Stimulated activated CD8-positive, alpha-beta memory T cell treated with anti-CD3 and anti-CD28 coated beads, Interleukin-4, amount 100 ng/mL, for 1 hour (primary cell): ENCODE results near the gene EAF1.
"Not testable (repeated sequence)": the region's sequence is repeated elsewhere in the genome, so short reads cannot be mapped to it uniquely, and the experiment has no call there.

Experiments used
- DNase-seq, 2 donors: peaks; one replicate each; pipeline ENCODE4 v3.0.0-alpha.2; 2020; ENCODE audit warnings: low read depth in 2 of 2, low spot score in 1 of 2

EAF1 gene

GRCh38 chr3:15405448-15406050 lies 21.8 kb upstream of the EAF1 start:
- DNase-seq = no peak

DNA sequence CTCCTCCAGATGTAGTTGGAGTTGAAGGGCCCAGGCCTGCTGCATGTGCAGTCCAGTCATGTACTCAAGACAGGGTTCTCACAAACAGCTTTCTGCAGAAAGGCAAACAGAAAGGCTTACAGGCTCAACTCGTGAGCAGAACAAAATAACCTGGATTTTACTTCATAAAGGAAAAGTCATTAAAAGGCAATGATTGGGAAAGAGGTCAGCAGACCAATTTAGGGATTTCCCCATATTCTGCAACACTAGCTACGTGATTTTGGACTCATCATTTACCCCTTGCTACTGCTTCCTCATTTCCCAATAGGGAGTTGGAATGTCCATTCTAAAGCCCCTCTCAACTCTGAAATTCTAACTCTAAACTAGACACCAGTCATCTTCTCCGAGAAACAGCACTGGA lies 18.2 kb upstream of the EAF1 start:
- DNase-seq = no peak

- DNase-seq = no peak
Observed at GRCh38 chr3:15409774-15410173, 17.6 kb upstream of the EAF1 start.

- not testable (repeated sequence) for DNase-seq
Observed at GRCh38 chr3:15410966-15411365, 16.4 kb upstream of the EAF1 start.

DNA sequence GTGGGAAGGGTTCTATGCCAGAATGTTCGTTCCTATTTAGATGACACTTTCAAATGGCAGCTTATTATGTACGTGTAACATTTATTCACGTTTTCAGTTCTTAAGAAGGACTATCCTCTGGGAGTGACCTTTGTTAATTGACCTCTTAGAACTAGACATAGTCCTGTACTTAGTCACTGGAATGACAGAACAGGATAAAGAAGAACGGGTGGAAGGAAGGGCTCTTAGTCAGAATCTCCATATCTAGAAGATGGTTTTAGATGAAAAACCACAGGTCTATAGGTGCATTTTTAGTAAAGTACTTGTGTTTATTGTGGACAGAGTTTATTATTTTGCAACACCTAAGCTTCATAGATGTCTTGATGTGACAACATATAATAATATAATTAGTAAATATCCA lies 6.5 kb upstream of the EAF1 start:
- DNase-seq = no peak

DNA sequence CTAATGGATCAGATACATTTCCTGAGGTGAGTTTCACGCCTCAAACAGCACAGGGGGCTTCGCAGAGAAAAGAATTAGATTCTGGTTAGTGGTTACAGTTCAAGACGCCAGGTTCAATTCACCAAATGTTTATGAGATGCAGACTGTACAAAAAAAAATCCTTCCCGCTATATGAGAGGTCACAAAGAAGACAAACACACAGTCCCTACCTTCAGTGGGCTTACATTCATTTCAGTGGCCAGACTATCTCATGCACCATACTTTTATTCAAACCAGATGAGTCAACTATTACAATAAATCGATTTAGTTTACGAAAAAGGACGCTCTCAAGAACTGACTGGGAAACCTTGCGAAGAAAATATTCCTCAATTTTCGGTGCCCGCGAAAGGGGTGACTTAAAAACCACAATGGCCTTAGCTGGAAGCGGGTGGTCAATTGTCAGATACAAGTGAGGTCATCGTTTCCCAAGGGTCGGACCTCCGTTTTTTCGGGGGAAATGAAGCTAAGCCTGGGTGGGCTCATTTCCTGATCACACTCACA lies 749 bp upstream of the EAF1 start:
- no peak for DNase-seq

DNA sequence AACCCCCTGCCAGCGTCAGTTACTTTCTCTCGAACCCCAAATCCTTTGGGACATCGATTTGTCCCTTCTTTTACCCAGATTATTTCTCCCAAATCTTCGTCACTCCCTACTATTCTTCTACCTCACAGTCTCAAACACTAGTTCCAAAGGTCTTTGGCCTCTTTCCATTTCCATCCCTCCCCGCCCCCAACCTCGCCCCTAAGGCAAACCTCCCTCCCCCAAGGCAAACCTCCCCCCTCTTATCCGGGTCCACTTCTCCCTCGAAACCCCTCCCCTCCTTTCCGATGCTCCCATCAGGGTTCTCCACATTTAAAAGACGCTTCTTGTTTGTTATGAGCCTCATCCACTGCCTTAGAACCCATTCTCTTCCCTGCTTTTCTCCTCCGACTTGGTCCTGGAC lies 583 bp downstream of the EAF1 start:
- no peak for DNase-seq

- DNase-seq = no peak
Observed at GRCh38 chr3:15428539-15428938, 1.1 kb downstream of the EAF1 start.

GRCh38 chr3:15429080-15429479 lies 1.7 kb downstream of the EAF1 start:
- DNase-seq = no peak

- no peak for DNase-seq
Observed at GRCh38 chr3:15430624-15431023, 3.2 kb downstream of the EAF1 start.

DNA sequence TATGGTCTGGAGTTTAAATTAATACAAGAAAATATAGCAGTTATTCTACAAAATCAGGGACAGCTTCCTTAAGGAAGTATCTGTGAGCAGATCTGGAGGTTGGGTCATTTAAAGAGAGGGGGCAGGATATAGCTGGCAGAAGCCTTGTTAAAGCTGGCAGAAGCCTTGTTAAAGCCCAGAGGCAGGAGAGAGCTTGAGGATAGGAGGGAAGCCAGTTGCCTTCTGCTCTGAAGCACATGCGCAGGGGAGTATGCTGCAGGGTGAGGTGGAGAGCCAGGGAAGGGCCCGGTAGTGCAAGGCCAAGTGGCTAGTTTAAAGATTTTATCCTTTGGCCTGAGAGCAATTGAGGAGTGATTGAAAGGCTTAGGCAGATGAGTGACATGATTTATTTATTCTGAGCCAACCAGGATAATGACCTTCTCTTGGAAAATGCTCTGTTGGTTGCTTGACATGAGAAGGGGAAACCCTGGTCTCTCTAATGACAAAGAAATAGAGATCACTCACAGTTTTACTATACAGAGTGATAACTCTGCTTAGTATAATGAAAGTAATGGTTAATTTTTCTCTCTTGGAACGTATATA lies 3.9 kb downstream of the EAF1 start:
- DNase-seq = no peak

GRCh38 chr3:15433531-15433930 lies 6.1 kb downstream of the EAF1 start:
- DNase-seq = no peak

DNA sequence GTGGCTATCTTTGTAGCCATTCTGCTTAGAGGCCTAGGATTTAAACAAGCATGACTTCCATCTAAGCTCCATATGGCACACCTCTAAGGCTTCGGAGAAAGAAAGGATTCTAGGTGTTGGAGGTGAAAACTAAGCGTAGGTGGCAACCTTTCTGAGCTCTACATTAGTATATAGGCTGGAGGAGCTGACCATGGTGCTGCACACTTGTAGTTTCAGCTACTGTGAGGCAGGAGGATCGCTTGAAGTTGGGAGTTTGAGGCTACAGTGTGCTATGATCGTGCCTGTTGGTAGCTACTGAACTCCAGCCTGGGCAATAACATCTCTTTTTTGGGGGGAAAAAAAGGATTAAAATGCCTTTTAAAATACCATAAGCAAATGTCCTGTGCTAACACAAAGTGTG lies 7.4 kb downstream of the EAF1 start:
- no peak for DNase-seq

DNA sequence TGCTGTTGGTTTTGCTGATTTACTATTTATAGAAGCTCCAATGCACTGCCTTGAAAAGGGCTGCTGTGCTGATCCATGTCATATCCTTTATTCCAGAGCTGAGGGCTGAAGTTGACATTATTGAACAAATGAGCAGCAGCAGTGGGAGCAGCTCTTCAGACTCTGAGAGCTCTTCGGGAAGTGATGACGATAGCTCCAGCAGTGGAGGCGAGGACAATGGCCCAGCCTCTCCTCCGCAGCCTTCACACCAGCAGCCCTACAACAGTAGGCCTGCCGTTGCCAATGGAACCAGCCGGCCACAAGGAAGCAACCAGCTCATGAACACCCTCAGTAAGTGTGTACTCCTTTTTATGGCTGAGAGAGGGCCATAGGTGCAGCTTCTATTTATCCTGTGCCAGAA lies 8.8 kb downstream of the EAF1 start:
- DNase-seq = no peak

- no peak for DNase-seq
Observed at GRCh38 chr3:15438983-15439382, 11.6 kb downstream of the EAF1 start.

DNA sequence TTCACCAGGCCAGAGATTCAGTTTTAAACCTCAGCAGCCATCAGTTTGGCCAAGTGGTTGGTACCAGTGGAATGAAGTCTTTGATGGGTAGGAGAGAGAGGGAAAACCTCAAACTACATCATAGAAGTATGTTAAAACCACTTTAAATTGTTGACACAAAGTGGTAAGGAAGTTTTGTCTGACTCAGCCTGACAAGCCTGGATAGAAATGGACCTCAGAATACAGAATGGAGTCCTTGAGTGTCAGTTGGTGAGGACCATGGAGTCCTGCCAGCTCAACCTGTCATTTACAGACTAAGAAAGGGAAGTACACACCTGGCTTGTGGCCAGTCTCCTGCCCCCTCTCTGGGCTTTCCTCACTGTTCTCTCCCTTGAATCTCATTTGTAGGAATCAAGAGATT lies 12.1 kb downstream of the EAF1 start:
- DNase-seq = no peak

GRCh38 chr3:15440891-15441290 lies 13.5 kb downstream of the EAF1 start:
- DNase-seq = no peak

- DNase-seq = no peak
Observed at GRCh38 chr3:15443826-15444524, 16.6 kb downstream of the EAF1 start.

DNA sequence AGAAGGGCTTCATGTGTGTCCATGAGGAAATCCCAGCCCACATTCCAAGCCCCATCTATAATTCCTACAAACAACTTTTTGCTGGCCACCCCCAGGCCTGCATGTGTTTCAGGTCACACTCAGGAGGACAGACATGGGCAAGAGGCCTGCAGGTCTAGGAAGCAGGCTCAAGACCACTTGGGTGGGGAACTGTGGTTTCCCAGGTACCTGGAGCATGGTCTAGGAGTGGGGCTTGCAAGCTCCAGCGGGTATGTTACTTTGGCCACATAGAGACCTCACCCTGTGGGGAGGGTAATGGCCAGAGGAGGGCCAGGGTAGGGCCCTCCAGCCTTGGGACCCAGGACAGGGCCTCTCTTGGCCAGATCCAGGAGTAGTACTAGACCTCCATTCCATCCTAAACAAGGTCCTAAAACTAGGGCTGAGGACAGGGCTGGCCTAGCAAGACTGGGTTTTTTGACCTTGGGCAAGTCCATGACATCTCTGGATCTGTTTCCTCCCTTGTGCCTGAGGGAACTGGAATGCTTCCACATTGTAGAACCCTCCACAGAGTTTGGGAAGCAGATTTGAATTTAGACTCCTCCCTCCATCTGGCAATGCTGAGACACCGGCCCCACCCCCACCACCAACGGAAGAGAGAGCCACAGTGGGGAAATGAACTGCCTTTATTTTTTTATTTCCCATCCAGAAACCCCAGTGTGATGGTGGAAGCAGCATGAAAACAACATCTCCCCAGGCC lies 22.3 kb downstream of the EAF1 start:
- no peak for DNase-seq

DNA sequence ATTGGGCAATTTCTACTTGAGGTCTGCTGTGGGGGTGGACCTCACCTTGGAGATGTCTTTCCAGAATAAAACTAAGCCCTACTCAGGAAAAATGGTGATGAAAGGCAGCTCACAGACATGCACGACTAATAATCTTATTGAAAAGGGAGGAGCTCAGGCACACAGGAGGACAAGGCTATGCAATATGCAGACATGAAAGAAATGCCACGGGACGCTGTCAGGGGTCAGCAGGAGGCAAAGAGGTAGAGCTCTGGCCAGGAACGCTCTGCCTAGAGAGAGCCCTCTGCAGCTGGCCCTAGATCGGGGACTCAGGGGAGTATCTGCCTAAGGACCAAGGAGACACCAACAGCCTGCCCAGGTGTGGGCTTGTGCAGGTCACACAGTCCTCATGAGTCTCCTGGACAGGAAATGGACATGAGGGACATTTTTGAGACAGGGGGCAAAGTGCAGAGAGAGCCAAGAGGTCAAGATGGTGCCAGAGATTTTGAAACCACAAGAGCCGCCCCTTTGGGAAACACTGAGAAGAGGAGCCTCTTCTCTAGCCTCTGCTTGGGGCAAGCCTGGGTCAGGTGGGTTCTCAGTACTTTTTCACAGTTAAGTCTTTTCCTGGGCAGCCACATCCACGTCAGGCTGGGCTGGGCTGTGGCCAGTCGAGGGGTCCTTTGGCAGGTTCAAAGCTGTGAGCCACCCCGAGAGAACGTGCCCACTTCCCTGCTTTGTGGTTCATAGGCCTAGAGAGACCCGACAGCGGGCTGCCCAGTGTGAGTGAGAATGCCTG lies 23.2 kb downstream of the EAF1 start:
- no peak for DNase-seq
